GM19351 (cell line): ENCODE results near the gene TP53BP1.
A peak's percentile ranks its signal among the peaks of the same experiment; 100 is the strongest.
"Not testable (repeated sequence)": the region's sequence is repeated elsewhere in the genome, so short reads cannot be mapped to it uniquely, and the experiment has no call there.

ENCODE experiments used
- ATAC-seq: cut with Tn5 transposase; IDR thresholded peaks from one replicate; pipeline ENCODE4 v1.9.1; 2021; ENCODE audit warnings: mild to moderate bottlenecking, moderate library complexity; ENCODE audit not compliant: unreplicated experiment

Gene TP53BP1

DNA sequence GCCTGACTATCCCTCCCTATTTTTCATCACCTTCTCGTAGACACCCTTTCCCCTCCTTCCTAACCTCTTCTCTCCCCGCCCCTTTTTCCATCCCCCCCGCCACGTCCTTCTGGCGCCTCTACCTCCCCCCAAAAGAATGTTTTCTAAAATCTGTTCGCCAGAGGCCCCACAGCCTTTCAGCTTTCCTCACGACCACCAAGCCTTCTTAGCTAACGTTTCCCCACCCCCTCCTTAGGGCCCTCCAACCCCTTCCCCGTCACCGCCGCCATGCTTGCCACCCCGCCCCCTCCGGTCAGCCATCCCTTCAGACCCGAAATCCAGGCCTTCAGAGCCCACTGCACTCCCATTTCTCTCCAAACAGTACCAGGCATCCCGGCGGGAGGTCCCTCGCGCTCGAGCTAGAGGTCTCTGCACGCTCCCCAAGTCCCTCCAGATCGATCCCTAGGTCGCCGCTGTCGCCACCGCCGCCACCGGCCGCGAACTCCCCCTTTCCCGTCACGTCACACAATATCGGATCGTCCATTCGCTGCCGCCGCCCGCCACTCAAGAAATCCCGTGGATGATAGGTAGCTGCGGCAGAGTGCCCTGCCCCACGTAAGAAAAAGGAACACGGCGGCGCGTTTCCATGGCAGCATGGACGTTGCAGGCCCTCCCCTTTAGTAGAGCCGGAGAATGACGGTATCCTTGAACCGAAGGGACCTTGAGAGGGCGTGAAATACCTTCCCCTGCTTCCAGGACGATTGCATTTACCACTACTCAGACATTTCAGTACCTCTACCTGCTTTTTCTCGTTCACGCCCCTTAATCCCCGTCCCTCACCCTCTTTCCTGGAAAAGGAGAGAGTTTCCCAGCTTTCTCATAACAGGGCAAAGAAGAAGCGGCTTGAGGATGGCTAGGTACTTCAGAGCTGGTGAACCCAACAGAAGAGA lies at the start of gene TP53BP1:
Gene TP53BP1 (minus strand): TSS at position 484 of the 929 bp plus-strand sequence. CDS start 113 bp downstream, at position 371.
- peak; percentile 100 for ATAC-seq

DNA sequence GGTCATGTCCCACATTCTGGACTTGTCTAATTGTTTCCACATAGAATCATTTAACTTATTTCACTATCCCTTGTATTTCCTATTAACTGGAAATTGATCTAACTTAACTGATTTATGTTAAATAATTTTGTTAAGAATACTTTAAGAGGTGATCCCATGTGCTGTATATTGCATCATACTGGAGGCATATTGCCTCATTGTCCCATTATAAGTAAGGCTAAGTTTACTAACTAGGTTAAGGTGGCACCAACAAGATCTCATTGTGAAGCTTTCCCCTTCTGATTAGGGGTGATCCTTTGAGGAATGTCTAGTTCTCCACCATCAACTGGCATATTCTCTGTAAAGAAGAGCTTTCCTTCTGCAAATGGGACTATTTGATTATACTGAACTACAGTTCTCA lies 48.8 kb upstream of the TP53BP1 start:
- no peak for ATAC-seq

- no peak for ATAC-seq
These were observed 45.1 kb upstream of the TP53BP1 start for GRCh38 chr15:43538091-43538490.

DNA sequence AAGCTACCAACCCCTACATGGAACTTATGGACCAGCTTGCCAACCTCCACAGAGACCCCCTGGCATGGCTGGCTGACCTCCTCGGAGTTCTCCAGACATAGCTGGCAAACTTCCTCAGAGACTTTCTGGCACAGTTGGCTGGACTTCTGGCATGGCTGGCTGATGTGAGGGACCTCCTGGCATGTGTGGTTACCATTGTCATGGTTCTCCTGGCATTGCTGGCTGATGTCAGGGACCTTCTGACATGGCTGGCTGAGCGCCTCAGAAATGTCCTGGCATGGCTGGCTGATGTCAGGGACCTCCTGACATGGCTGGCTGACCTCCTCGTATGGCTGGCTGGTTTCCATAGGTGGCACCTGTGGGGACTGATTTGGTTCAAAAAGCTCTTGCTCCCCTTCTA lies 41.9 kb upstream of the TP53BP1 start:
- ATAC-seq, result no peak

GRCh38 chr15:43532826-43533225 lies 39.9 kb upstream of the TP53BP1 start:
- ATAC-seq, result not testable (repeated sequence)

DNA sequence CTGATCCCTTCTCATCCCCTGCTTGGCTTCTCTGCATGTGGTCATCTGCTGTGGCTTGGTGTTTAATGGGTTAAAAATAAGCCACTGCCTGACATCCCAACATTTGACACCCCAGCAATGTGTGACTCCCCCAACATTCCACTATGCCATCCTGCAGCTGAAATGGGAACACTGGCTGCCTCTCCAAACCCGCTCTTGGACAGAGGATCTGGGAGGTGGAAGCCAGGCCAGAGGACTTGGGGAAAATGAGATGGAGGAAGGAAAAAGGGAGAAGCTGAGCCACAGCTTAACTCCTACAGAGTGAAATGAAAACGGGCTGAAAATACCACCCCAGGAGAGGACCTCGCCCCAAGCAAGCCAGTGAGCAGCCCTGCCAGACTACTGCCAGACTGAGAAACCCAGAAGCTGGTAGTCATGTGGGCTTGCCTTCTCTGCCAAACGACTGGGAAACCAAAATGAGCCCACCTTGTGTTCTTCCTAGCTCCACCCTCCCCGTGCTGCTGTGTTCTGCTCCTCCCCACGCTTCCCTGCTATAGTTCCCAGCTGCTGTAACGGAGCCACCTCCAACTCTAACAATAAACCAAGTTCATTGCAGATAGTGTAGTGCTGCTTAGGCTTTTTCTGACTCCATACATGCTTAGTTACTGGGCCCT lies 38.2 kb upstream of the TP53BP1 start:
- ATAC-seq, result no peak

DNA sequence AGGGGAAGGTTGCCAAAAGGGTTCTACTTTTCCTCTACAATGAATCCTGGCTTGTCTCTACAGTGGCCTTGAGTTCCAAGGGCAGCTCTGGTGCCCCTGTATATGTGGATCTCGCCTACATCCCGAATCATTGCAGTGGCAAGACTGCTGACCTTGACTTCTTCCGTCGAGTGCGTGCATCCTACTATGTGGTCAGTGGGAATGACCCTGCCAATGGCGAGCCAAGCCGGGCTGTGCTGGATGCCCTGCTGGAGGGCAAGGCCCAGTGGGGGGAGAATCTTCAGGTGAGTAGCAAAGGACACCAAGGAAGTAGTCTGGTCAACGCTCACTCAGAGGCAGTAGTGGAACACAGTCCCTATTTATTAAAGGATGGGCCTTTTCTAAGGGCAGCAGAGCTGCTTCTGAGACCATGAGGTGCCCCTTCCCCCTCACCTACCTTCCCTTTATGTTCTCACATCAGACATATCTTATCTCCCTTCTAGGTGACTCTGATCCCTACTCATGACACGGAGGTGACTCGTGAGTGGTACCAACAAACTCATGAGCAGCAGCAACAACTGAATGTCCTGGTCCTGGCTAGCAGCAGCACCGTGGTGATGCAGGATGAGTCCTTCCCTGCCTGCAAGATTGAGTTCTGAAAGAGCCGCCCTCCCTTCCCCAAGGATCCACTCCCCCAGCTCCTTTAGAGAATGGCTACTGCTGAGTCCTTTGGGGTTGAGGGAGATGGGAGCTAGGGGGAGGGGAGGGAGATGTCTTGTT lies 36.8 kb upstream of the TP53BP1 start:
- ATAC-seq, result no peak

- ATAC-seq, result no peak
These were observed 36.2 kb upstream of the TP53BP1 start for GRCh38 chr15:43529141-43529540.

- ATAC-seq, result no peak
These were observed 35.6 kb upstream of the TP53BP1 start for GRCh38 chr15:43528542-43529007.

DNA sequence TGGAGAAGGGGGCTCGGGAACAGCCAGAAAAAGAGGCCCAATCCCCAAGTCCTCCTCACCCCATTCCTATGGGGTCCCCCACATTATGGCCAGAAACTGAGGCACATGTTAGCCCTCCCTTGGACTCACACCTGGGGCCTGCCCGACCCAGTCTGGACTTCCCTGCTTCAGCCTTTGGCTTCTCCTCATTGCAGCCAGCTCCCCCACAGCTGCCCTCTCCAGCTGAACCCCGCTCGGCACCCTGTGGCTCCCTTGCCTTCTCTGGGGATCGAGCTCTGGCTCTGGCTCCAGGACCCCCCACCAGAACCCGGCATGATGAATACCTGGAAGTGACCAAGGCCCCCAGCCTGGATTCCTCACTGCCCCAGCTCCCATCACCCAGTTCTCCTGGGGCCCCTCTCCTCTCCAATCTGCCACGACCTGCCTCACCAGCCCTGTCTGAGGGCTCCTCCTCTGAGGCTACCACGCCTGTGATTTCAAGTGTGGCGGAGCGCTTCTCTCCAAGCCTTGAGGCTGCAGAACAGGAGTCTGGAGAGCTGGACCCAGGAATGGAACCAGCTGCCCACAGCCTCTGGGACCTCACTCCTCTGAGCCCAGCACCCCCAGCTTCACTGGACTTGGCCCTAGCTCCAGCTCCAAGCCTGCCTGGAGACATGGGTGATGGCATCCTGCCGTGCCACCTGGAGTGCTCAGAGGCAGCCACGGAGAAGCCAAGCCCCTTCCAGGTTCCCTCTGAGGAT lies 35.0 kb upstream of the TP53BP1 start:
- no peak for ATAC-seq

DNA sequence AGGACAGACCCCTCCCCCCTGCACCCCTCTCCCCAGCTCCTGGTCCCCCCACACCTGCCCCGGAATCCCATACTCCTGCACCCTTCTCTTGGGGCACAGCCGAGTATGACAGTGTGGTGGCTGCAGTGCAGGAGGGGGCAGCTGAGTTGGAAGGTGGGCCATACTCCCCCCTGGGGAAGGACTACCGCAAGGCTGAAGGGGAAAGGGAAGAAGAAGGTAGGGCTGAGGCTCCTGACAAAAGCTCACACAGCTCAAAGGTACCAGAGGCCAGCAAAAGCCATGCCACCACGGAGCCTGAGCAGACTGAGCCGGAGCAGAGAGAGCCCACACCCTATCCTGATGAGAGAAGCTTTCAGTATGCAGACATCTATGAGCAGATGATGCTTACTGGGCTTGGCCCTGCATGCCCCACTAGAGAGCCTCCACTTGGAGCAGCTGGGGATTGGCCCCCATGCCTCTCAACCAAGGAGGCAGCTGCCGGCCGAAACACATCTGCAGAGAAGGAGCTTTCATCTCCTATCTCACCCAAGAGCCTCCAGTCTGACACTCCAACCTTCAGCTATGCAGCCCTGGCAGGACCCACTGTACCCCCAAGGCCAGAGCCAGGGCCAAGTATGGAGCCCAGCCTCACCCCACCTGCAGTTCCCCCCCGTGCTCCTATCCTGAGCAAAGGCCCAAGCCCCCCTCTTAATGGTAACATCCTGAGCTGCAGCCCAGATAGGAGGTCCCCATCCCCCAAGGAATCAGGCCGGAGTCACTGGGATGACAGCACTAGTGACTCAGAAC lies 34.3 kb upstream of the TP53BP1 start:
- no peak for ATAC-seq

- ATAC-seq, result no peak
These were observed 33.4 kb upstream of the TP53BP1 start for GRCh38 chr15:43526261-43526930.

DNA sequence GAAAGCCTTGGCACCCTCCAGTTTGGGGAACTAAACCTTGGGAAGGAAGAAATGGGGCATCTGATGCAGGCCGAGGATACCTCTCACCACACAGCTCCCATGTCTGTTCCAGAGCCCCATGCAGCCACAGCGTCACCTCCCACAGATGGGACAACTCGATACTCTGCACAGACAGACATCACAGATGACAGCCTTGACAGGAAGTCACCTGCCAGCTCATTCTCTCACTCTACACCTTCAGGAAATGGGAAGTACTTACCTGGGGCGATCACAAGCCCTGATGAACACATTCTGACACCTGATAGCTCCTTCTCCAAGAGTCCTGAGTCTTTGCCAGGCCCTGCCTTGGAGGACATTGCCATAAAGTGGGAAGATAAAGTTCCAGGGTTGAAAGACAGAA lies 32.2 kb upstream of the TP53BP1 start:
- ATAC-seq, result no peak

- ATAC-seq, result no peak
These were observed 31.4 kb upstream of the TP53BP1 start for GRCh38 chr15:43524254-43524845.

DNA sequence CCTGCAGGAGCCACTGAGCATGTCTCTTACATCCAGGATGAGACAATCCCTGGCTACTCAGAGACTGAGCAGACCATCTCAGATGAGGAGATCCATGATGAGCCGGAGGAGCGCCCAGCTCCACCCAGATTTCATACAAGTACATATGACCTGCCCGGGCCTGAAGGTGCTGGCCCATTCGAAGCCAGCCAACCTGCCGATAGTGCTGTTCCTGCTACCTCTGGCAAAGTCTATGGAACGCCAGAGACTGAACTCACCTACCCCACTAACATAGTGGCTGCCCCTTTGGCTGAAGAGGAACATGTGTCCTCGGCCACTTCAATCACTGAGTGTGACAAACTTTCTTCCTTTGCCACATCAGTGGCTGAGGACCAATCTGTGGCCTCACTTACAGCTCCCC lies 30.7 kb upstream of the TP53BP1 start:
- no peak for ATAC-seq

GRCh38 chr15:43522247-43522646 lies 29.3 kb upstream of the TP53BP1 start:
- ATAC-seq, result no peak

DNA sequence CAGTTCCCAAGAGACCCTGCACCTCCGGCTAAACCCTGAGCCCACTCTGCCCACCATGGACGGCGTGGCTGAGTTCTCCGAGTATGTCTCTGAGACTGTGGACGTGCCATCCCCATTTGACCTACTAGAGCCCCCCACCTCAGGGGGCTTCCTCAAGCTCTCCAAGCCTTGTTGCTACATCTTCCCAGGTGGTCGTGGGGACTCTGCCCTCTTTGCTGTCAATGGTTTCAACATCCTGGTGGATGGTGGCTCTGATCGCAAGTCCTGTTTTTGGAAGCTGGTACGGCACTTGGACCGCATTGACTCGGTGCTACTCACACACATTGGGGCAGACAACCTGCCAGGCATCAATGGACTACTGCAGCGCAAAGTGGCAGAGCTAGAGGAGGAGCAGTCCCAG lies 28.5 kb upstream of the TP53BP1 start:
- no peak for ATAC-seq

DNA sequence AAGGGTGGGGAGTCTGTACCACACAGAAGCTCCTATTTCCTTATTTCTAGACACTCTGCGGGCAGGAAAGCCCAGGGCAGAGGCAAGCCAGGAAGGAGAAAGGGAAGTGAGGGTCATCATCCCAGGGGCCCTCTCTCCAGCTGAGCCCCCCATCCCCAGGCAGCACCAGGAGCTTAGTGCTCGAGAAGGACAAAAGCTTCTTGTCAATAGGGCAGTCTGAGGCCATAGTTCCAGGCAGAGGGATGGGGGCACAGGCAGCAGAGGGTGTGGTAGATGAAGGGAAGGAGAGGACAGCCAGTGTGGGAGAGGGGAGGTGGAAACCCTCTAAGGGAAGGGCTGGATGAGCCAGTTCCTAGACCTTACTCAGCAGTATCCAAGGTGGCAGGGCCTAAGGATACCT lies 27.2 kb upstream of the TP53BP1 start:
- ATAC-seq, result no peak

GRCh38 chr15:43519196-43519595 lies 26.2 kb upstream of the TP53BP1 start:
- ATAC-seq, result no peak
